Measurements from ENCODE around the gene PPP2R5C. TPM values are rescaled to one million over a fixed set of nuclear protein-coding genes. Genes with fewer than 3 reads are reported as not detected.

The PPP2R5C gene
- total and polyA plus RNA-seq, 7 experiments from 2014 or later = 155 to 449 (median 382) TPM

DNA sequence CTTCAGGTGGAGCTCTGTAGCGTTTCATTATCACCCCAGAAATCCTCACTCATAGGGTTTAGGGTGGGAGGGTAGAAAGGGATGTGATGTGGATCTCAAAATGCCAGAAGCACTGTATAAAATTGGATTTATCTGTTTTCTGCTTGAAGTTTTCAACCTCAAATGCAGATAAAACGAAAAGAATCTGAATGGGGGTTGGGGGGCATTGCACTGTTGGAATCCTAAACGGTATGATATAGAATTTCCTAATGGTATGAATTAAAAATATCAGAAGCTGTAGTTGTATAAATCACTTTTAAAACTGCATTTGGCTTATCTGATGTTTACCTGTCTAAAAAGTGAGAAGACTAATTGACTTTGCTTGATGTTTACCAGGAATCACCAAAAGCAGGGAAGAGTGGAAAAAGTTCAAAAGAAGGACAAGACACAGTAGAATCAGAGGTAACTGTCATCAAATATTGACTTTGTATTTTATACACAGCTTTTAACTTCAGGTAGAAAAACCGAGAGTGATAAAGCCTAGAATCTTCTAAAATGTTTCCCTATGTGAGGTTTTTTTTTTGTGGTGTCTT, 1.1 kb downstream of the PPP2R5C start:
- no peaks in the 10 kb centered on the region for H3K27me3 ChIP-seq (ENCODE audit: control insufficient read depth in 2 of 2, insufficient read depth in 2 of 2, low read length in 2 of 2)

GRCh38 chr14:101763941-101764709, 2.6 kb downstream of the PPP2R5C start:
- peaks cover 11 to 14% of the 10 kb centered on the region in 2 donors for H3K4me1 ChIP-seq (ENCODE audit: control insufficient read depth in 2 of 2, insufficient read depth in 2 of 2, low read length in 2 of 2)
- H3K4me1 Mint-ChIP-seq = peaks cover 32 to 58% (median 37%) of the 10 kb centered on the region in 7 donors
- peaks cover 0 to 6% (median 0%) of the 10 kb centered on the region in 5 donors for H3K27me3 Mint-ChIP-seq
- POLR2A ChIA-PET = interaction anchor here (0.7 to 5.9 kb wide), 12 partner anchors 11 to 108 kb away, joined by 3 to 38 read pairs (median 4); no protein-coding TSS in a partner anchor
- H3K36me3 Mint-ChIP-seq = peaks cover 0 to 20% (median 11%) of the 10 kb centered on the region in 5 donors
- CTCF ChIA-PET = interaction anchor here (1.6 to 3.5 kb wide), 2 partner anchors 57 to 80 kb away, joined by 5 to 17 read pairs; no protein-coding TSS in a partner anchor
- intact Hi-C loops (cut with micrococcal nuclease) = loop anchor here in 1 of 2 donors (5.0 kb wide), 2 partner anchors 113 to 198 kb away; partner anchors contain the start of gene DYNC1H1
- peaks cover 0 to 8% (median 4%) of the 10 kb centered on the region in 3 experiments for H3K36me3 ChIP-seq (ENCODE audit: control insufficient read depth in 2 of 3, insufficient read depth in 3 of 3, low read length in 3 of 3)
- no peaks in the 10 kb centered on the region for H3K9me3 Mint-ChIP-seq
- H3K4me3 ChIP-seq (ENCODE audit: low read length) = no peak overlapping the region
- H3K27ac ChIP-seq (ENCODE audit: low read depth, low read length) = no peak overlapping the region
- no peaks in the 10 kb centered on the region for H3K9me3 ChIP-seq (ENCODE audit: control insufficient read depth in 2 of 3, low read length in 3 of 3)
- no peaks in the 10 kb centered on the region for H3K27me3 ChIP-seq (ENCODE audit: control insufficient read depth in 2 of 2, insufficient read depth in 2 of 2, low read length in 2 of 2)
- no peak for ATAC-seq
- peak overlapping the region in 8 of 9 donors; percentile 6 to 91 (median 70) for H3K27ac Mint-ChIP-seq
- peak overlapping the region; percentile 5 to 94 (median 66) for H3K4me3 Mint-ChIP-seq
- no peak for DNase-seq

More for the DNA sequence above, 1.1 kb downstream of the PPP2R5C start:
- ChIA-PET POLR2A (interaction anchor here (0.6 to 5.9 kb wide), 21 partner anchors 9 to 832 kb away, joined by 3 to 38 read pairs (median 4); no protein-coding TSS in a partner anchor), CTCF (interaction anchor here (0.6 to 1.2 kb wide), 7 partner anchors 8 to 557 kb away, joined by 3 to 6 read pairs (median 3); no protein-coding TSS in a partner anchor)
- H3K9me3 ChIP-seq (ENCODE audit: control insufficient read depth in 2 of 3, low read length in 3 of 3) = no peaks in the 10 kb centered on the region
- H3K27me3 Mint-ChIP-seq = peaks cover 0 to 9% (median 0%) of the 10 kb centered on the region in 5 donors
- H3K4me3 Mint-ChIP-seq = peak overlapping the region; percentile 89 to 96 (median 93)
- H3K4me1 ChIP-seq (ENCODE audit: control insufficient read depth in 2 of 2, insufficient read depth in 2 of 2, low read length in 2 of 2) = peaks cover 11 to 14% of the 10 kb centered on the region in 2 donors
- peak overlapping the region; percentile 59 for H3K4me3 ChIP-seq (ENCODE audit: low read length)
- ATAC-seq (no peak), DNase-seq (no peak)
- H3K36me3 ChIP-seq (ENCODE audit: control insufficient read depth in 2 of 3, insufficient read depth in 3 of 3, low read length in 3 of 3) = peaks cover 0 to 8% (median 4%) of the 10 kb centered on the region in 3 experiments
- peak overlapping the region; percentile 69 to 95 (median 91) for H3K27ac Mint-ChIP-seq
- intact Hi-C loops (cut with micrococcal nuclease) = loop anchor here in 1 of 2 donors (5.0 kb wide), 2 partner anchors 115 to 200 kb away; partner anchors contain the start of gene DYNC1H1
- H3K4me1 Mint-ChIP-seq = peaks cover 30 to 62% (median 43%) of the 10 kb centered on the region in 7 donors
- peaks cover 0 to 1% (median 0%) of the 10 kb centered on the region in 11 donors for H3K9me3 Mint-ChIP-seq
- H3K27ac ChIP-seq (ENCODE audit: low read depth, low read length) = peak overlapping the region; percentile 72
- H3K36me3 Mint-ChIP-seq = peaks cover 0 to 20% (median 7%) of the 10 kb centered on the region in 5 donors

DNA sequence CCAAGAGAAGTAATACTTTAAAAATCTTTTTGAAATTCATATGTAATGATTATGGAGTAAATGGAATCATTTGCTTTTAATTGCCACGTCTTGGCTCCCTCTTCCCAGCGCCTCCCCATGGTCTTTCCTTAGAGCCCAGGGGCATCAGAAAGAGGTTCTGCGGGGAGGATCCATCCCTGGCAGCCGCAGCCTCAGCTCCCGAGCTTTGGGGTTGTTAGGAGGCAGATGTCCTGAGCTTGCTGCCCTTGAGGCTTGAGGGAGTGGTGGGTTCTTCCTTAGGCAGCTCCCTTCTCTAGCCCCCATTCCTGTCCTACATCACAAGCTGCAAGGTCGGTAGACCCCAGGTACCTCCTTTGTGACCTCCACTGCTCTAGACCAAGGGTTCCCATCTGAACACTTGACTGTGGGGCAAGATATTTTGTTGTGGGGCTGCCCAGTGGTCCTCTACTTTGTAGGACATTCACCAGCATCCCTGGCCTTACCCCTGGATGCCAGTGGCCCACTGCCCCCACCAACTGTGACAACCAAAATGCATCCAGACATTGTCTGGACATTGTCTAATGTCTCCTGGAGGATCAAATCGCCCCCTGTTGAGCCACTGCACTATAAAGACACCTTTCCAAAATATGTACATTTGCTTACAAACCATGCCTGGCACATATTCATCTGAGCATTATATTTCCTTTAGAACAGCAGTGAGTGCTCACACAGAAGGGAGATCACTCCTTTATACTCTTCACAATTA, 6.3 kb downstream of the PPP2R5C start:
- intact Hi-C loops (cut with micrococcal nuclease) = no loop called here
- no peak overlapping the region for H3K4me3 ChIP-seq (ENCODE audit: low read length)
- no peak for DNase-seq
- peak overlapping the region in 3 of 9 donors; percentile 2 to 43 (median 6) for H3K27ac Mint-ChIP-seq
- H3K27ac ChIP-seq (ENCODE audit: low read depth, low read length) = no peak overlapping the region
- no peaks in the 10 kb centered on the region for H3K9me3 Mint-ChIP-seq
- H3K4me3 Mint-ChIP-seq = no peak overlapping the region
- POLR2A ChIA-PET = interaction anchor here (0.7 to 5.9 kb wide), 9 partner anchors 9 to 73 kb away, joined by 3 to 38 read pairs (median 3); no protein-coding TSS in a partner anchor
- no peaks in the 10 kb centered on the region for H3K27me3 Mint-ChIP-seq
- H3K4me1 ChIP-seq (ENCODE audit: control insufficient read depth in 2 of 2, insufficient read depth in 2 of 2, low read length in 2 of 2) = peaks cover 9 to 11% of the 10 kb centered on the region in 2 donors
- H3K36me3 ChIP-seq (ENCODE audit: control insufficient read depth in 2 of 3, insufficient read depth in 3 of 3, low read length in 3 of 3) = peaks cover 0 to 8% (median 0%) of the 10 kb centered on the region in 3 experiments
- no peaks in the 10 kb centered on the region for H3K9me3 ChIP-seq (ENCODE audit: control insufficient read depth in 2 of 3, low read length in 3 of 3)
- CTCF ChIA-PET = interaction anchor here (1.3 to 5.1 kb wide), 2 partner anchors 61 to 63 kb away, joined by 3 to 56 read pairs; no protein-coding TSS in a partner anchor
- H3K27me3 ChIP-seq (ENCODE audit: control insufficient read depth in 2 of 2, insufficient read depth in 2 of 2, low read length in 2 of 2) = no peaks in the 10 kb centered on the region
- peaks cover 0 to 20% (median 11%) of the 10 kb centered on the region in 5 donors for H3K36me3 Mint-ChIP-seq
- ATAC-seq = no peak
- peaks cover 28 to 52% (median 38%) of the 10 kb centered on the region in 7 donors for H3K4me1 Mint-ChIP-seq

DNA sequence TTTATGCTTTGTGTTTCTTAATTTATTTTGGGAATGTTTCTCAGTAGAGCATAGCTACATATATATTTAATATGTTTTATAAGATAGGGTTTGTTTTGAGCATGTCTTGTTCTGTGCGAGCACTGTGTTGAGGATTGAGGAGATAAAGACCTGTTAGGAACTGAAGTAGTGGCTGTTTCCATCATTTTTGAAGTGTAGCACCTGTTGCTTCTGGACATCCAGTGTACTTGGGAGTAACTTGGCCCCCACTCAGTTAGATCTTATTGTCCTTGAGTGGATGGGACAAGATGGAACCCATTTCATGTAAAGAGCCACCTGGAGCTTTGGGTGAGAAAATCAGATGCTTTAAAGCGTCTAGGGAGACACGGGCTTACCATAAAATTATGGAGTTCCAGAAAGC, 8.7 kb downstream of the PPP2R5C start:
- H3K9me3 ChIP-seq (ENCODE audit: control insufficient read depth in 2 of 3, low read length in 3 of 3) = no peaks in the 10 kb centered on the region
- no peak overlapping the region for H3K4me3 Mint-ChIP-seq
- H3K27ac Mint-ChIP-seq = peak overlapping the region in 1 of 9 donors; percentile 71
- ChIA-PET POLR2A (interaction anchor here (0.7 to 2.9 kb wide), 15 partner anchors 8 to 190 kb away, joined by 3 to 18 read pairs (median 5); no protein-coding TSS in a partner anchor), CTCF (interaction anchor here (0.7 to 5.1 kb wide), 25 partner anchors 8 to 188 kb away, joined by 3 to 56 read pairs (median 4); no protein-coding TSS in a partner anchor)
- peaks cover 0 to 6% (median 0%) of the 10 kb centered on the region in 3 experiments for H3K36me3 ChIP-seq (ENCODE audit: control insufficient read depth in 2 of 3, insufficient read depth in 3 of 3, low read length in 3 of 3)
- H3K27ac ChIP-seq (ENCODE audit: low read depth, low read length) = no peak overlapping the region
- intact Hi-C loops (cut with micrococcal nuclease) = loop anchor here (2.0 to 5.0 kb wide), 4 partner anchors 39 to 122 kb away; no protein-coding TSS in a partner anchor
- no peak overlapping the region for H3K4me3 ChIP-seq (ENCODE audit: low read length)
- H3K27me3 Mint-ChIP-seq = no peaks in the 10 kb centered on the region
- H3K4me1 Mint-ChIP-seq = peaks cover 21 to 43% (median 26%) of the 10 kb centered on the region in 7 donors
- ATAC-seq (no peak), DNase-seq (no peak)
- no peaks in the 10 kb centered on the region for H3K4me1 ChIP-seq (ENCODE audit: control insufficient read depth in 2 of 2, insufficient read depth in 2 of 2, low read length in 2 of 2)
- H3K27me3 ChIP-seq (ENCODE audit: control insufficient read depth in 2 of 2, insufficient read depth in 2 of 2, low read length in 2 of 2) = no peaks in the 10 kb centered on the region
- no peaks in the 10 kb centered on the region for H3K9me3 Mint-ChIP-seq
- peaks cover 0 to 18% (median 7%) of the 10 kb centered on the region in 5 donors for H3K36me3 Mint-ChIP-seq

DNA sequence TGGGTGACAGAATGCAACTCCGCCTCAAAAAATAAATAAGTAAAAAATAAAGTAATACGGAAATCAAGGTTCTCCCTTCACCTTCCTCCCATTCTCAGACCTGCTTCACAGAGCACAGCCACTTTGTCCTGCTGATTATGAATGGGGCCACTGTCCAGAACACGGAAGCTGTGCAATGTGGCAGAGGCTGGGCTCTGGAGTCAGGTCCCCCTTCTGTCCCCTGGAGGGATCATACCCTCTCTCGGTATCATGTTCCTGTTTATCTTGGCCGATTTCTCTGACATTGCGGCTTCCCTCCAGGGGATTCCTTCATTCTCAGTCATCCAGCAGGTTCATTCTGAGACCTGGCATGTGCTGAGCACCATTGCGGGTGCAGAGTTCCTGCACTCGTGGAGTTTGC, 11.3 kb downstream of the PPP2R5C start:
- POLR2A ChIA-PET = interaction anchor here (0.6 to 2.9 kb wide), 6 partner anchors 37 to 769 kb away, joined by 3 to 18 read pairs (median 3); no protein-coding TSS in a partner anchor
- H3K4me1 ChIP-seq (ENCODE audit: control insufficient read depth in 2 of 2, insufficient read depth in 2 of 2, low read length in 2 of 2) = no peaks in the 10 kb centered on the region
- CTCF ChIA-PET = interaction anchor here (1.5 kb wide), 1 partner anchor 11 kb away, joined by 3 read pairs; no protein-coding TSS in a partner anchor
- Mint-ChIP-seq H3K27ac (peak overlapping the region in 1 of 9 donors; percentile 2), H3K27me3 (no peaks in the 10 kb centered on the region), H3K9me3 (no peaks in the 10 kb centered on the region), H3K4me1 (peaks cover 15 to 42% (median 30%) of the 10 kb centered on the region in 7 donors), H3K4me3 (no peak overlapping the region), H3K36me3 (peaks cover 0 to 13% (median 3%) of the 10 kb centered on the region in 5 donors)
- intact Hi-C loops (cut with micrococcal nuclease) = loop anchor here in 1 of 2 donors (5.0 kb wide), 1 partner anchor 120 kb away; no protein-coding TSS in a partner anchor
- H3K36me3 ChIP-seq (ENCODE audit: control insufficient read depth in 2 of 3, insufficient read depth in 3 of 3, low read length in 3 of 3) = no peaks in the 10 kb centered on the region
- H3K9me3 ChIP-seq (ENCODE audit: control insufficient read depth in 2 of 3, low read length in 3 of 3) = no peaks in the 10 kb centered on the region
- H3K4me3 ChIP-seq (ENCODE audit: low read length) = no peak overlapping the region
- no peak overlapping the region for H3K27ac ChIP-seq (ENCODE audit: low read depth, low read length)
- H3K27me3 ChIP-seq (ENCODE audit: control insufficient read depth in 2 of 2, insufficient read depth in 2 of 2, low read length in 2 of 2) = no peaks in the 10 kb centered on the region
- no peak for ATAC-seq
- DNase-seq = no peak

All from naive thymus-derived CD4-positive, alpha-beta T cell (primary cell).